ENCODE data around the gene SEPTIN10.
A peak's percentile ranks its signal among the peaks of the same experiment; 100 is the strongest.
"Not testable (repeated sequence)": the region's sequence is repeated elsewhere in the genome, so short reads cannot be mapped to it uniquely, and the experiment has no call there.

SEPTIN10 gene

DNA sequence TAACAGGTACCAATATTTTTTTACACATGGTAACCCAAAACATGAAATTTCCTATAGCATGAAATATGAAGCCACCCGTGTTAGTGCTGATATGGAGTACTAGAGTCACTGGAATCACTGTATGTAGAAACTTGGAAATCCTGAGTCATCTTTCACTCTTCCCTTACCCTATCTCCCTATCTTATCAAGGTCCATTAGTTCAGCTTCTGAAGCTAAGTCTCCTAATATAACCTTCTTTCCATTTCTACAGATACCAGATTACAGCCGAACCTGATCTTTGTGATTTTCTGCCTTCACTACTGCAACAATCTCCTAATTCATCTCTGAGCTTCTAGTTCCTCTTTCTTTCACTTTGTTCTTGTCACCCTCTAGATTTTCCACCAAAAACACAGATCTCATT is 59.0 kb downstream of the SEPTIN10 start:
- H3K9me3 ChIP-seq (ENCODE audit: insufficient read depth, low read length): no peaks in the 10 kb centered on the region
- peaks cover 35% of the 10 kb centered on the region for H3K36me3 ChIP-seq (ENCODE audit: insufficient read depth, insufficient read length, low read length)
- no peak overlapping the region for H3K4me3 ChIP-seq (ENCODE audit: insufficient read length, low read depth)
- DNase-seq (ENCODE audit: low read depth, low spot score): no peak
- TF ChIP-seq ZNF274 (IDR thresholded peaks at IDR 0.05; ENCODE audit: low read depth, low read length) (no peak), SUZ12 (IDR thresholded peaks at IDR 0.05; ENCODE audit: extremely low read depth, insufficient read depth, insufficient read length) (no peak), YY1 (IDR thresholded peaks at IDR 0.05; ENCODE audit: insufficient read depth, insufficient read length) (no peak)
- H3K27me3 ChIP-seq (ENCODE audit: insufficient read depth, insufficient read length): no peaks in the 10 kb centered on the region
- H3K4me1 ChIP-seq (ENCODE audit: insufficient read depth, insufficient read length): no peaks in the 10 kb centered on the region
- H3K9ac ChIP-seq (ENCODE audit: insufficient read length, low read depth): no peak overlapping the region

DNA sequence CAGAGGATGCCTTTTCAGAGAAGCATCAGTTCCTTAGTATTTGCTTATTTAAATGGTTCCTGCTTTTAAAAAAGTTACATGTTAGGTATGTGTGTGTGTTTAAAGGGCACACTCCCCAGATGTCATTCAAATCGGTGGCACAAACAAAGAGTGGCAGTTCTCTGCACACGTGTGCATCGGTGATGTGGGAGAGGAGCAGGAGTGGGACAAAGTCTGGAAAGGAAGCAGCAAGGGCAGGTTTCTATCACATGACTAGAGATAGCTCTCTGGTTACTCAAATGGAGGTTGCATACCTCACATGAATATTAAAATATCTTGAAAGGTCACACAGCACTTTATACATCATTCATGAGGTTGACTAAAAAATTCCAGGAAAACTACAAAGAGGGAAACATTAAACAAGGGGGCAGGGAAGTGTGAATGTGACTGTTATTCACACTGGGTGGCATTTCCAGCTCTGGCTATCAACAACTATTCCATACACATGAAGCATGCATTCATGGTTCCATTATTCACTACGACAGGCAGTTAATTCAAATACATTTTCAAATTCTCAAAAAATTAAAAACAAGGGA is 64.7 kb downstream of the SEPTIN10 start:
- H3K4me3 ChIP-seq (ENCODE audit: insufficient read length, low read depth): no peak overlapping the region
- H3K36me3 ChIP-seq (ENCODE audit: insufficient read depth, insufficient read length, low read length): peaks cover 26% of the 10 kb centered on the region
- no peaks in the 10 kb centered on the region for H3K9me3 ChIP-seq (ENCODE audit: insufficient read depth, low read length)
- H3K27me3 ChIP-seq (ENCODE audit: insufficient read depth, insufficient read length): no peaks in the 10 kb centered on the region
- TF ChIP-seq ZNF274 (IDR thresholded peaks at IDR 0.05; ENCODE audit: low read depth, low read length) (no peak), SUZ12 (IDR thresholded peaks at IDR 0.05; ENCODE audit: extremely low read depth, insufficient read depth, insufficient read length) (no peak), YY1 (IDR thresholded peaks at IDR 0.05; ENCODE audit: insufficient read depth, insufficient read length) (no peak)
- H3K4me1 ChIP-seq (ENCODE audit: insufficient read depth, insufficient read length): no peaks in the 10 kb centered on the region
- DNase-seq (ENCODE audit: low read depth, low spot score): no peak
- H3K9ac ChIP-seq (ENCODE audit: insufficient read length, low read depth): no peak overlapping the region

DNA sequence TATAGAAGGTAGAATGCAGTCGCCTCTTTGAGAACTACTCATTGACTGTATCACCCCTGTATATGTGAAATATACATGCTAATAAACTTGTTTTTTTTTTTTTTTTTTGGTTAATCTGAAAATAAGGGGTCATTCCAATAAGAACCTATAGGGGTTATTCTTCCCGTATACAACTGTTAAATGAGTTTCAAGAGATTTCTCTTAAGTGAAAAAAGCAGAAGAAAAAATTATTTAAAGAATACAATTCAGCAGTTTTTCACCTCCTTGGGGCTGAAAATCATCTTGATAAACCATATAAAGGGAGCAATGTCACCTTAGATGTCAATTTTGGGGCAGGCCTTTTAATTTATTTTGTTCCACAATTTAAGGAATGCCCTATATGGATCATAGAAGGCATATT is 66.5 kb downstream of the SEPTIN10 start:
- peaks cover 23% of the 10 kb centered on the region for H3K36me3 ChIP-seq (ENCODE audit: insufficient read depth, insufficient read length, low read length)
- DNase-seq (ENCODE audit: low read depth, low spot score): no peak

DNA sequence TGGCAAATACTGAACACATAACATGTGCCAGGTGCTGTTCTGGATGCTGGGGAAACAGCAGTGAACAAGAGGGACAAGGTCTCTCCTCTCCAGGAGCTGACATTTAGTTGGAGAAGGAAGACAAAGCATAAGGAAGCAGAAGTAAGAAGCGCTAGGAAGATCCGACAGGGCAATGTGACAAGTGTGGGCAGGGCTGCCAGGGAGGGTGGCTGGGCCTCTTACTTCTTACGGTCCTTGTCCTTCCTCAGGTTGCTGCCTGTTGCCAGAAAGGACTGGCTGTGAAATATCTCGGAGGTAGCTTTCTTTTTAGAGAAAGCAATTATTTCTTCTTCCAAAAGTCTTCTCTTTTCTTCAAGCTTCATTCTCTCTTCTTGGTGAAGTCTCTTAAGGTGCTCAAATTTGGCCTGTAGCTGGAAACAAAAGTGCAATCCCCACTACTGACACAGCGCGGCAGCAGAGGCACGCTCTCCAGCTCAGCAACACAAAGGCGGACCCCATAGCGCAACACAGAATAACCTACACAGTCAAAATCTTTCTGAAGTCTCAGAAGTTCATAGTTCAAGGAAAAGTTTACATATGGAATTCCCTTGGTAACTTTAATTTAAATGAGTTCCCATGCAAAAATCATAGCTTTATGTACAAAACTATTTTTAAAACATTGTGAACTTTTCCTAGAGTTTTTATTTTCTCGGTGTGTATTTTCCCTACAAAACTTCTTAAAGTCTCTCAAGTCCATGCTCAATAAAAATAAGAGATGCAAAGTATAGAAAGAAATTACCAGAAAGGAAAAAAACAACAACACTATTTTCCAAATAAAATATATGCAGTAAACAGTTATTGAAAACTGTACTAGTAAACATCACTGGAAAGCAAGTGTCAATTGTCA is 67.7 kb downstream of the SEPTIN10 start:
- peaks cover 23% of the 10 kb centered on the region for H3K36me3 ChIP-seq (ENCODE audit: insufficient read depth, insufficient read length, low read length)
- peak; percentile 57 for DNase-seq (ENCODE audit: low read depth, low spot score)
- H3K9me3 ChIP-seq (ENCODE audit: insufficient read depth, low read length): no peaks in the 10 kb centered on the region
- H3K4me1 ChIP-seq (ENCODE audit: insufficient read depth, insufficient read length): no peaks in the 10 kb centered on the region
- TF ChIP-seq SUZ12 (IDR thresholded peaks at IDR 0.05; ENCODE audit: extremely low read depth, insufficient read depth, insufficient read length) (no peak), YY1 (IDR thresholded peaks at IDR 0.05; ENCODE audit: insufficient read depth, insufficient read length) (no peak), ZNF274 (IDR thresholded peaks at IDR 0.05; ENCODE audit: low read depth, low read length) (no peak)
- H3K4me3 ChIP-seq (ENCODE audit: insufficient read length, low read depth): no peak overlapping the region
- H3K9ac ChIP-seq (ENCODE audit: insufficient read length, low read depth): no peak overlapping the region
- no peaks in the 10 kb centered on the region for H3K27me3 ChIP-seq (ENCODE audit: insufficient read depth, insufficient read length)

More for the DNA sequence above, 66.5 kb downstream of the SEPTIN10 start:
- TF ChIP-seq SUZ12 (IDR thresholded peaks at IDR 0.05; ENCODE audit: extremely low read depth, insufficient read depth, insufficient read length): no peak
- TF ChIP-seq YY1 (IDR thresholded peaks at IDR 0.05; ENCODE audit: insufficient read depth, insufficient read length): no peak
- no peak for TF ChIP-seq ZNF274 (IDR thresholded peaks at IDR 0.05; ENCODE audit: low read depth, low read length)
- H3K9me3 ChIP-seq (ENCODE audit: insufficient read depth, low read length): no peaks in the 10 kb centered on the region
- H3K4me3 ChIP-seq (ENCODE audit: insufficient read length, low read depth): no peak overlapping the region
- H3K9ac ChIP-seq (ENCODE audit: insufficient read length, low read depth): no peak overlapping the region
- H3K27me3 ChIP-seq (ENCODE audit: insufficient read depth, insufficient read length): no peaks in the 10 kb centered on the region
- H3K4me1 ChIP-seq (ENCODE audit: insufficient read depth, insufficient read length): no peaks in the 10 kb centered on the region

DNA sequence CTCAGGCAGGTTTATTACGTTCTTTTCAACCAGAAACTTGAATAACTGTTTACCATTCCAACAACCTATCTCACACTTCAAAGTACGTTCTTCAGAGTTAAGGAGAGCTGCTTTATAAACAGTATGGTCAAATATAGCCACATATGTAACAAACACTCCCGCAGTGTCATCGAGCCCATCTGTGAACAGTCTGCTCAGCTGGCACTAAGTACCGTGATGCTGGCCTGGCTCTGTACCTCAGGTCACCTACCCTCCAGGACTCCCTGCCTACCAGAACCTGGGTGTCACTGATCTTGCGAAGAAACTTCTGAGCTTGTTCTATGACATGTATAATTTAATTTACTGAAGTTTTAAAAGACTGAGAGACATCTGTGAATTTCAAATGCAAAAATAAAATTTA is 71.4 kb downstream of the SEPTIN10 start:
- Histone ChIP-seq H3K4me3 (ENCODE audit: insufficient read length, low read depth) (no peak overlapping the region), H3K27me3 (ENCODE audit: insufficient read depth, insufficient read length) (no peaks in the 10 kb centered on the region), H3K9me3 (ENCODE audit: insufficient read depth, low read length) (no peaks in the 10 kb centered on the region), H3K9ac (ENCODE audit: insufficient read length, low read depth) (no peak overlapping the region), H3K36me3 (ENCODE audit: insufficient read depth, insufficient read length, low read length) (peaks cover 23% of the 10 kb centered on the region), H3K4me1 (ENCODE audit: insufficient read depth, insufficient read length) (no peaks in the 10 kb centered on the region)
- TF ChIP-seq ZNF274 (IDR thresholded peaks at IDR 0.05; ENCODE audit: low read depth, low read length) (no peak), SUZ12 (IDR thresholded peaks at IDR 0.05; ENCODE audit: extremely low read depth, insufficient read depth, insufficient read length) (no peak), YY1 (IDR thresholded peaks at IDR 0.05; ENCODE audit: insufficient read depth, insufficient read length) (no peak)
- no peak for DNase-seq (ENCODE audit: low read depth, low spot score)

DNA sequence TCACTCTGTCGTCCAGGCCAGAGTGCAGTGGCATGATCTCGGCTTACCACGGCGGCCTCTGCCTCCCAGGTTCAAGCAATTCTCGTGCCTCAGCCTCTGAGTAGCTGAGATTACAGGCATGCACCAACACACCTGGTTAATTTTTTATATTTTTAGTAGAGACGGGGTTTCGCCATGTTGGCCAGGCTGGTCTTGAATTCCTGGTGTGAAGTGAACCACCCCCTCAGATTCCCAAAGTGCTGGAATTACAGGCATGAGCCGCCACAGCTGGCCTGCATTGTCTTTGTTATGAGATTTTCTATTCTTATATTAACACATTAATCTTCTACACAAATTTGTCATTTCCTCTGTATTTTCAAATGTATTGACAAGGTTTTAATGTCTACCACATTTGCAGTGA is 75.2 kb downstream of the SEPTIN10 start:
- Histone ChIP-seq H3K27me3 (ENCODE audit: insufficient read depth, insufficient read length) (no peaks in the 10 kb centered on the region), H3K36me3 (ENCODE audit: insufficient read depth, insufficient read length, low read length) (peaks cover 8% of the 10 kb centered on the region), H3K4me1 (ENCODE audit: insufficient read depth, insufficient read length) (no peaks in the 10 kb centered on the region), H3K9me3 (ENCODE audit: insufficient read depth, low read length) (peaks cover 15% of the 10 kb centered on the region), H3K9ac (ENCODE audit: insufficient read length, low read depth) (no peak overlapping the region), H3K4me3 (ENCODE audit: insufficient read length, low read depth) (no peak overlapping the region)
- no peak for TF ChIP-seq YY1 (IDR thresholded peaks at IDR 0.05; ENCODE audit: insufficient read depth, insufficient read length)
- TF ChIP-seq SUZ12 (IDR thresholded peaks at IDR 0.05; ENCODE audit: extremely low read depth, insufficient read depth, insufficient read length): no peak
- no peak for TF ChIP-seq ZNF274 (IDR thresholded peaks at IDR 0.05; ENCODE audit: low read depth, low read length)
- no peak for DNase-seq (ENCODE audit: low read depth, low spot score)

DNA sequence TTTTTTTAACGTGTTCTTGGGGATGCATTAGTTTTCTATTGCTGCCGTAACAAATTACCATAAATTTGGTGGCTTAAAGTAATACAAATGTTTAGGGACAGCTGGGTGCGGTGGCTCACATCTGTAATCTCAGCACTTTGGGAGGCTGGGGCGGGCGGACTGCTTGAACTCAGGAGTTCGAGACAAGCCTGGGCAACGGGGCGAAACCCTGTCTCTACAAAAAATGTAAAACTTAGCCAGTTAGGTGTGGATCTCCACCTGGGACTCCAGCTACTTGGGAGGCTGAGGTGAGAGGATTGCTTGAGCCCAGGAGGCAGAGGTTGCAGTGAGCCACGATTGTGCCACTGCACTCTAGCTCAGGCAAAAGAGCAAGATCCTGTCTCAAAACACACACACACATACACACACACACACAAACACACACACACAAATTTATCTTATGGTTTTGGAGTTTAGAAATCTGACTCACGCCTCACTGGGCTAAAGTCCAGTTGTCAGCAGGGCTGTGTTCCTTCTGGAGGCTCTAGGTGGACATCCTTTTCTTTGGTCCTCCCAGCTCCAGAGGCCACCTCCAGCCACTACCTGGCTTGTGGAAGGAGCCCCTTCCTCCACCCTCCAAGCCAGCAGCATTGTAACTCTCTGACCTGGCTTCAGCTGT is 76.1 kb downstream of the SEPTIN10 start:
- TF ChIP-seq YY1 (IDR thresholded peaks at IDR 0.05; ENCODE audit: insufficient read depth, insufficient read length): no peak
- TF ChIP-seq ZNF274 (IDR thresholded peaks at IDR 0.05; ENCODE audit: low read depth, low read length): no peak
- TF ChIP-seq SUZ12 (IDR thresholded peaks at IDR 0.05; ENCODE audit: extremely low read depth, insufficient read depth, insufficient read length): no peak
- Histone ChIP-seq H3K9ac (ENCODE audit: insufficient read length, low read depth) (no peak overlapping the region), H3K9me3 (ENCODE audit: insufficient read depth, low read length) (peaks cover 15% of the 10 kb centered on the region), H3K4me1 (ENCODE audit: insufficient read depth, insufficient read length) (no peaks in the 10 kb centered on the region), H3K36me3 (ENCODE audit: insufficient read depth, insufficient read length, low read length) (peaks cover 8% of the 10 kb centered on the region), H3K27me3 (ENCODE audit: insufficient read depth, insufficient read length) (no peaks in the 10 kb centered on the region), H3K4me3 (ENCODE audit: insufficient read length, low read depth) (no peak overlapping the region)
- no peak for DNase-seq (ENCODE audit: low read depth, low spot score)

DNA sequence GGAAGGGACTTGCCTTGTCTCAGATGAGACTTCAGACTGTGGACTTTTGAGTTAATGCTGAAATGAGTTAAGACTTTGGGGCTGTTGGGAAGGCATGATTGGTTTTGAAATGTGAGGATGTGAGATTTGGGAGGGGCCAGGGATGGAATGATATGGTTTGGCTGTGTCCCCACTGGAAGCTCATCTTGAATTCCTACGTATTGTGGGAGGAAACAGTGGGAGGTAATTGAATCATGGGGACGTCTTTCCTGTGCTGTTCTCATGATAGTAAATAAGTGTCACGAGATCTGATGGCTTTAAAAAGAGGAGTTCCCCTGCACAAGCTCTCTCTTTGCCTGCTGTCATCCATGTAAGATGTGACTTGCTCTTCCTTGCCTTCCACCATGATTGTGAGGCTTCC is 77.2 kb downstream of the SEPTIN10 start:
- H3K4me3 ChIP-seq (ENCODE audit: insufficient read length, low read depth); H3K36me3 ChIP-seq (ENCODE audit: insufficient read depth, insufficient read length, low read length); H3K27me3 ChIP-seq (ENCODE audit: insufficient read depth, insufficient read length); H3K9ac ChIP-seq (ENCODE audit: insufficient read length, low read depth); DNase-seq (ENCODE audit: low read depth, low spot score); H3K4me1 ChIP-seq (ENCODE audit: insufficient read depth, insufficient read length): not testable (repeated sequence)
- peaks cover 15% of the 10 kb centered on the region for H3K9me3 ChIP-seq (ENCODE audit: insufficient read depth, low read length)

Measured in NT2/D1 (cell line).